IMR-90 (cell line): Measurements from ENCODE around the gene STAC2. TPM values are rescaled to one million over a fixed set of nuclear protein-coding genes. Genes with fewer than 3 reads are reported as not detected.

Experiments
- ATAC-seq: fragments of 200-7000 bp; cut with Tn5 transposase; 2 replicates; pipeline ENCODE4 v1.9.1; 2020; ENCODE audit warnings: low read depth, mild to moderate bottlenecking, moderate library complexity
- BruUV-seq: library from RNA; stranded (reverse); fragments of 400-500 nt; replicated peaks from 2 replicates; lab custom pipeline; 2021; lab: Mats Ljungman, UMichigan
- CTCF ChIA-PET: fragments of 300-600 bp; formaldehyde crosslinking; extraction: SDS; loops from one replicate; lab custom pipeline; 2021; ENCODE audit warnings: antibody characterized with exemption; lab: Yijun Ruan, JAX
- POLR2A ChIA-PET: fragments of 300-600 bp; sonication (Branson Sonifier 250); formaldehyde crosslinking; loops from one replicate; lab custom pipeline; 2022; ENCODE audit warnings: antibody characterized with exemption; ENCODE audit not compliant: unreplicated experiment; lab: Charles Lee
- DNase-seq: peaks from one replicate; pipeline ENCODE4 v3.0.0; 2013
- H2AFZ ChIP-seq: replicated peaks from 2 replicates; pipeline ENCODE3; 2013; ENCODE audit warnings: low read length, mild to moderate bottlenecking; ENCODE audit not compliant: poor library complexity
- H2AK5ac ChIP-seq: 2 replicates; pipeline ENCODE4 v1.6.1; 2013; ENCODE audit warnings: low read depth, low read length, inconsistent platforms
- H2AK9ac ChIP-seq: replicated peaks from 2 replicates; pipeline ENCODE3; 2013; ENCODE audit warnings: mild to moderate bottlenecking, low read depth, low read length, moderate library complexity; ENCODE audit not compliant: poor library complexity
- H2BK120ac ChIP-seq: 2 replicates; pipeline ENCODE4 v1.6.1; 2013; ENCODE audit warnings: low read depth, low read length, inconsistent platforms
- H2BK15ac ChIP-seq: 3 replicates; pipeline ENCODE4 v1.6.1; 2013; ENCODE audit warnings: low read depth, low read length, inconsistent platforms
- H2BK20ac ChIP-seq: 2 replicates; pipeline ENCODE4 v1.6.1; 2013; ENCODE audit warnings: low read depth, mild to moderate bottlenecking, inconsistent platforms, low read length, moderate library complexity
- H2BK5ac ChIP-seq: 2 replicates; pipeline ENCODE4 v1.6.1; 2013; ENCODE audit warnings: mild to moderate bottlenecking, low read depth, low read length, inconsistent platforms; ENCODE audit not compliant: poor library complexity, severe bottlenecking
- H3K14ac ChIP-seq: replicated peaks from 2 replicates; pipeline ENCODE4 v1.6.1; 2013; ENCODE audit warnings: low read depth, low read length, inconsistent platforms
- H3K18ac ChIP-seq: 2 replicates; pipeline ENCODE4 v1.6.1; 2013; ENCODE audit warnings: low read depth, low read length, control low read depth
- H3K23ac ChIP-seq: 2 replicates; pipeline ENCODE4 v1.6.1; 2013; ENCODE audit warnings: low read depth, low read length, inconsistent platforms
- H3K27ac ChIP-seq: 2 replicates; pipeline ENCODE4 v1.5.1; 2013; ENCODE audit warnings: mild to moderate bottlenecking, control low read depth, low read length; ENCODE audit not compliant: insufficient read depth
- H3K27me3 ChIP-seq: 2 replicates; pipeline ENCODE4 v1.6.1; 2013; ENCODE audit warnings: low read length; ENCODE audit not compliant: control insufficient read depth, insufficient read depth
- H3K36me3 ChIP-seq: 2 replicates; pipeline ENCODE4 v1.6.1; 2013; ENCODE audit warnings: low read length, mixed read lengths; ENCODE audit not compliant: control insufficient read depth, insufficient read depth
- H3K4ac ChIP-seq: 2 replicates; pipeline ENCODE4 v1.6.1; 2013; ENCODE audit warnings: low read depth, low read length, inconsistent platforms
- H3K4me1 ChIP-seq: 2 replicates; pipeline ENCODE4 v1.6.1; 2013; ENCODE audit warnings: low read length, mixed read lengths; ENCODE audit not compliant: control insufficient read depth, insufficient read depth
- H3K4me2 ChIP-seq: 2 replicates; pipeline ENCODE4 v1.6.1; 2013; ENCODE audit warnings: low read depth, mild to moderate bottlenecking, control low read depth, low read length, moderate library complexity
- H3K4me3 ChIP-seq: 2 replicates; pipeline ENCODE4 v1.5.1; 2013; ENCODE audit warnings: low read depth, mild to moderate bottlenecking, control low read depth, low read length, moderate library complexity; ENCODE audit not compliant: insufficient read depth
- H3K56ac ChIP-seq: 2 replicates; pipeline ENCODE4 v1.6.1; 2013; ENCODE audit warnings: low read length, inconsistent platforms; ENCODE audit not compliant: insufficient read depth; ENCODE audit errors: extremely low read depth
- H3K79me1 ChIP-seq, 2 experiments: 2 replicates each; pipeline ENCODE4 v1.6.1; 2013; ENCODE audit warnings: low read length in 2 of 2, inconsistent platforms in 1 of 2, low read depth in 1 of 2
- H3K9ac ChIP-seq: 2 replicates; pipeline ENCODE4 v1.6.1; 2013; ENCODE audit warnings: low read depth, low read length, control low read depth
- H3K9me1 ChIP-seq: 2 replicates; pipeline ENCODE4 v1.6.1; 2013; ENCODE audit warnings: low read length, inconsistent platforms; ENCODE audit not compliant: insufficient read depth
- H3K9me3 ChIP-seq: 2 replicates; pipeline ENCODE4 v1.6.1; 2013; ENCODE audit warnings: low read length; ENCODE audit not compliant: control insufficient read depth, insufficient read depth
- H4K20me1 ChIP-seq: 2 replicates; pipeline ENCODE4 v1.6.1; 2013; ENCODE audit warnings: low read length, inconsistent platforms; ENCODE audit not compliant: insufficient read depth
- H4K5ac ChIP-seq: 2 replicates; pipeline ENCODE4 v1.6.1; 2013; ENCODE audit warnings: mild to moderate bottlenecking, low read depth, low read length, control low read depth
- H4K8ac ChIP-seq, 2 experiments: 2 replicates each; pipeline ENCODE4 v1.6.1; 2013; ENCODE audit warnings: low read depth in 2 of 2, low read length in 2 of 2, control low read depth in 1 of 2, inconsistent platforms in 1 of 2
- H4K91ac ChIP-seq: 2 replicates; pipeline ENCODE4 v1.6.1; 2013; ENCODE audit warnings: low read depth, low read length, inconsistent platforms; ENCODE audit not compliant: insufficient read depth
- BHLHE40 ChIP-seq: fragments of 150-350 bp; IDR thresholded peaks from 2 replicates; pipeline ENCODE4 v1.6.1; 2016; ENCODE audit warnings: mild to moderate bottlenecking, low read depth, low read length
- CEBPB ChIP-seq: IDR thresholded peaks from 2 replicates; pipeline ENCODE4 v1.6.1; 2012; ENCODE audit warnings: low read depth, low read length, improper control_type of control experiment
- CHD1 ChIP-seq: IDR thresholded peaks from 2 replicates; pipeline ENCODE4 v1.6.1; 2012; ENCODE audit warnings: low read depth, low read length, improper control_type of control experiment
- POLR2A ChIP-seq: IDR thresholded peaks from 2 replicates; pipeline ENCODE4 v1.6.1; 2012; ENCODE audit warnings: mild to moderate bottlenecking, low read depth, low read length
- RAD21 ChIP-seq: IDR thresholded peaks from 2 replicates; pipeline ENCODE4 v1.6.1; 2012; ENCODE audit warnings: low read length, improper control_type of control experiment
- RCOR1 ChIP-seq: IDR thresholded peaks from 2 replicates; pipeline ENCODE4 v1.6.1; 2012; ENCODE audit warnings: mild to moderate bottlenecking, low read length, improper control_type of control experiment; ENCODE audit not compliant: insufficient replicate concordance
- SMC3 ChIP-seq: fragments of 150-350 bp; IDR thresholded peaks from 2 replicates; pipeline ENCODE4 v1.6.1; 2016; ENCODE audit warnings: low read depth, mild to moderate bottlenecking, antibody characterized with exemption, low read length, moderate library complexity
- WGBS, 2 experiments: methylation state at CpG; one replicate each; pipeline versions ENCODE4 v1.1.5 to v1.1.7; 2013; ENCODE audit warnings: missing lambda C conversion rate in 2 of 2; ENCODE audit not compliant: insufficient read length in 1 of 2; ENCODE audit errors: extremely low coverage in 2 of 2; 5-methylcytosine and 5-hydroxymethylcytosine counted together
- dilution Hi-C: fragments of 300-500 bp; cut with HindIII; formaldehyde crosslinking; loops from one replicate; pipeline ENCODE4 v1.14.3; 2018; ENCODE audit warnings: low sequenced_read_pairs; ENCODE audit not compliant: unreplicated experiment
- in situ Hi-C: fragments of 300-500 bp; cut with MboI; formaldehyde crosslinking; loops from 3 replicates; pipeline ENCODE4 v1.14.3; 2019; ENCODE audit warnings: low sequenced_read_pairs, inconsistent platforms, mixed read lengths
- intact Hi-C: fragments of 100-400 bp; cut with micrococcal nuclease; formaldehyde crosslinking; loops from 2 replicates; pipeline ENCODE4 v1.10.0; 2022
- polyA plus RNA-seq, 3 experiments: library from polyadenylated mRNA; depleted of rRNA; stranded (reverse); fragments of >200 nt; gene quantifications; 2 replicates each; pipeline ENCODE4 v1.2.3, GENCODE V29; 2012; ENCODE audit warnings: low replicate concordance in 1 of 3
- total RNA-seq: library from RNA; depleted of rRNA; stranded (reverse); fragments of >200 nt; gene quantifications from 2 replicates; pipeline ENCODE4 v1.2.3, GENCODE V29; 2012
- TF ChIP-seq, protein P1 (sequence below): conservative IDR thresholded peaks from 2 replicates; pipeline ENCODE4 v1.5.1; 2012; ENCODE audit warnings: mild to moderate bottlenecking, low read depth, low read length, improper control_type of control experiment

The STAC2 gene
- total and polyA plus RNA-seq, 2 of the 4 experiments (the other 2 are of a cell fraction), result 0.02 TPM; not detected in 1

DNA sequence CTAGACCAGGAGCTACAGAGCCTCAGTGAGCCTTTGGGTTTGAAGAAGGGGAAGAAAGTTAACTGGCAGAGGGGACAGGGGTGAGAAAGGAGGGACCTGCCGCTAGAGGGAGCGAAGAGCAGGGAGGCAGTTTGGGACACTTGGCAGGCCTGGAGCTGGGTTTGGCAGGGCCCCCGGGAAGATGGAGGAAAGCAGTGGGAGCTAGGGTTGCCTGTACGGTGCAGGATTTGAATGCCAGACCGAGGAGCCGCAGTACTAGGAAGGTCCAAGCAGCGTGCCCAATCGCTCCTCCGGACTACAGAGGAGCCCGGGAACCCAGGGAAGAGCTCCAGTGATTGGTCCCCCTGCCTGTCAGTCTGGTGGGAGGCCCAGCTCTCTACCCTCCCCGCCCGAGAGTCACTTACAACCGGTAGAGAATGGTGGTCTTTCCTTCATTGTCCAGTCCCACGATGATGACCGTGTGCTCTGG lies 61.0 kb downstream of the STAC2 start:
- peak overlapping the region; percentile 26 for H3K23ac ChIP-seq
- DNase-seq, result peak; percentile 89
- no peak overlapping the region for H2BK20ac ChIP-seq
- H3K4me2 ChIP-seq, result peak overlapping the region; percentile 91
- H3K79me1 ChIP-seq, result no peaks in the 10 kb centered on the region
- H3K9ac ChIP-seq, result peak overlapping the region; percentile 37; the same call in 1 of the 2 replicates
- 4% methylated on average over 10 of the region's 15 CpGs; no CpG with 5 or more reads in 1 of the 2 experiments for WGBS, 2 experiments
- H4K8ac ChIP-seq, result peak overlapping the region; percentile 12 to 81; a peak in 2 of 4 replicates
- peak overlapping the region; percentile 55 for H3K4me3 ChIP-seq
- peak overlapping the region; percentile 28 for H3K4ac ChIP-seq
- H3K27me3 ChIP-seq, result peaks cover 35% of the 10 kb centered on the region
- peak overlapping the region; percentile 65 for H4K5ac ChIP-seq
- no peaks in the 10 kb centered on the region for H4K20me1 ChIP-seq
- POLR2A ChIA-PET, result interaction anchor here (1.4 kb wide), 1 partner anchor 10 kb away, joined by 3 read pairs; no protein-coding TSS in a partner anchor
- no TSS peak for BruUV-seq
- no peak overlapping the region for H3K27ac ChIP-seq
- H3K4me1 ChIP-seq, result peaks cover 5% of the 10 kb centered on the region; the same call in 1 of the 2 replicates
- dilution Hi-C loops, result no loop called here
- H2BK120ac ChIP-seq, result peak overlapping the region; percentile 2; the same call in 1 of the 2 replicates
- no peak overlapping the region for H3K18ac ChIP-seq
- peak; percentile 96 for ATAC-seq
- H3K14ac ChIP-seq, result peak overlapping the region; percentile 92; the same call in 1 of the 2 replicates
- no peaks in the 10 kb centered on the region for H3K9me3 ChIP-seq
- H2BK5ac ChIP-seq, result no peak overlapping the region
- H2AK9ac ChIP-seq, result peak overlapping the region; percentile 17
- no peak overlapping the region for H2BK15ac ChIP-seq
- TF ChIP-seq CEBPB (no peak), CHD1 (no peak), SMC3 (peak; percentile 52), RAD21 (peak; percentile 59), BHLHE40 (no peak), POLR2A (no peak), RCOR1 (no peak)
- TF ChIP-seq, protein P1, sequence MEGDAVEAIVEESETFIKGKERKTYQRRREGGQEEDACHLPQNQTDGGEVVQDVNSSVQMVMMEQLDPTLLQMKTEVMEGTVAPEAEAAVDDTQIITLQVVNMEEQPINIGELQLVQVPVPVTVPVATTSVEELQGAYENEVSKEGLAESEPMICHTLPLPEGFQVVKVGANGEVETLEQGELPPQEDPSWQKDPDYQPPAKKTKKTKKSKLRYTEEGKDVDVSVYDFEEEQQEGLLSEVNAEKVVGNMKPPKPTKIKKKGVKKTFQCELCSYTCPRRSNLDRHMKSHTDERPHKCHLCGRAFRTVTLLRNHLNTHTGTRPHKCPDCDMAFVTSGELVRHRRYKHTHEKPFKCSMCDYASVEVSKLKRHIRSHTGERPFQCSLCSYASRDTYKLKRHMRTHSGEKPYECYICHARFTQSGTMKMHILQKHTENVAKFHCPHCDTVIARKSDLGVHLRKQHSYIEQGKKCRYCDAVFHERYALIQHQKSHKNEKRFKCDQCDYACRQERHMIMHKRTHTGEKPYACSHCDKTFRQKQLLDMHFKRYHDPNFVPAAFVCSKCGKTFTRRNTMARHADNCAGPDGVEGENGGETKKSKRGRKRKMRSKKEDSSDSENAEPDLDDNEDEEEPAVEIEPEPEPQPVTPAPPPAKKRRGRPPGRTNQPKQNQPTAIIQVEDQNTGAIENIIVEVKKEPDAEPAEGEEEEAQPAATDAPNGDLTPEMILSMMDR, result peak; percentile 86
- H3K9me1 ChIP-seq, result peaks cover 6% of the 10 kb centered on the region
- H2AFZ ChIP-seq, result peak overlapping the region; percentile 92
- no peak overlapping the region; the same call in 1 of the 2 replicates for H3K56ac ChIP-seq
- peak overlapping the region; percentile 25; the same call in 1 of the 2 replicates for H2AK5ac ChIP-seq
- CTCF ChIA-PET, result interaction anchor here (0.6 to 2.4 kb wide), 13 partner anchors 10 to 183 kb away, joined by 3 to 19 read pairs (median 3); no protein-coding TSS in a partner anchor
- H4K91ac ChIP-seq, result no peak overlapping the region; the same call in 1 of the 2 replicates
- no peaks in the 10 kb centered on the region for H3K36me3 ChIP-seq
- in situ Hi-C loops, result no loop called here
- intact Hi-C loops, result loop anchor here (1.0 kb wide), 1 partner anchor 80 kb away; no protein-coding TSS in a partner anchor
